Activated T-helper 1 cell treated with Interleukin-2 at 50 U/mL for 16 hours (primary cell): Measurements from ENCODE around the gene GFI1B.
"Not testable (repeated sequence)": the region's sequence is repeated elsewhere in the genome, so short reads cannot be mapped to it uniquely, and the experiment has no call there.

Experiments used
- DNase-seq: peaks from one replicate; pipeline ENCODE4 v3.0.0-alpha.2; 2020; ENCODE audit warnings: low read depth

Gene GFI1B

DNA sequence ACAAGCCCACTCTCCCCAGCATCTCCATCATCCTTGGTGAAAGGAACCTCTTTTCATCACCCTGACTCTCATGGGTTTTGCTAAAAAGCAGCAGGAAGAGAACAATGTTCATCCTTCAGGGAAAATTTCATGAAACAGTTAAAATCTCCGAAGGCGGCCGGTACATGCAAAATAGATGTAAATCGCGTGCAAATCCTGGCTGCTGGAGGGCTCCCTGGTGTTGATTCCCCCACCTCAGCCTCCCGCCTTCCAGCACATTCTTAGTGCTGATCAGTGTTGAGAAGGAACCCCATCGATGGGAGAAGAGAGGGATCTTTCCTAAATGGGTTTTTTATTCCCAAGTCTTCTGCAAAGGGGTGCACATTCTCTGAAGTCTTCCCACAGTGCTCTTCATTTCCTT, 8.7 kb upstream of the GFI1B start:
- DNase-seq: no peak

DNA sequence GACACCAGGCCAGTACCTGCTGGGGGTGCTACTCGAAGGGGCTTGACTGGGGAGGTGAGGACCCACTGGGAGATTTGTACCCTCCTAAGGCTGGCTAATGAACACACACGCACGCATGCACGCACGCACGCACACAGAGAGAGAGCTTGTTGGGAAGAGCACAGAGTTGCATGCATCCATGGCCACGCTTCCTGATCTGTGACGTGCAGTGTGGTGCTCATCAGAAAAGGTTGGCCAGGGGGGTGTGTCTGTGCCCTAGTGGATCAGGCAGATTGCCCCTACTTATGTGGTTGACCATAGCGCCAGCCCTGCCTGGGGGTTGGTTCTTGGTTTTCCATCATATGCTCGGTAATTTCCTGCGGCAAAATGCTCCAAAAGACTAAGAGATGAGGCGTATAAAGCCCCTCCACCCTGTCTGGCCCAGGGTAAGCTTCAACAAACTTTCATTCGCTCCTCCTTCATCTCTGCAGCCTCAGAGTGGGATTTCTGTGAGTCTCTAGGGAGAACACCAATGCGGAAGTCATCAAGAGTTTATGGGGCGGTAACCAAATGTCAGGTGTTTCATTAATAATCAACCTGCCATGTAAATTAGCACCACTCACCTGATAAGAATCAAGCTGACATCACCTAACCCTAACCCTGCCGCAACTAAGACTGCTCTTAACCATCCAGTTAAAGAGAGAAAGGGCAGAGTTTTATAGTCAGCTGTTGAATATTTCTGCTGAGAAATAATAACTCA, 8.0 kb upstream of the GFI1B start:
- no peak for DNase-seq

DNA sequence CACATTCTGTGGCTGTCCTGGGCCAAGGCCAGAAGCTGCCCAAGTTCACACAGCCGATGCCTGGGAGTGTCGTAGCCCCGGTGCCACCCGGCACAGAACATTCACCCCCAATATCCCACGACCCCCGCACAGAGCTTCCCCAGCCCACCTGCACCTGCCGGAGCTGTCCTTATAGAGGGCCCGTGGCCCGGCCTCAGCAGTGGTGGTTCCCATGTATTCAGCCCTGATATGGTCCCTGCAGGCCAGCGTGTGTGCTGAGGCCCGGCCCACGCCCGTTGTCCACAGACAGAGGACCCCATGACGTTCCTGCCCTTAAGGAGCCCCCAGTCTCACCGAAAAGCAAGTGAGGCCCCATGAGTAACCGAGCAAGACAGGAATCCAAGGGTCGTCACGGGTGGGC, 5.3 kb upstream of the GFI1B start:
- no peak for DNase-seq

DNA sequence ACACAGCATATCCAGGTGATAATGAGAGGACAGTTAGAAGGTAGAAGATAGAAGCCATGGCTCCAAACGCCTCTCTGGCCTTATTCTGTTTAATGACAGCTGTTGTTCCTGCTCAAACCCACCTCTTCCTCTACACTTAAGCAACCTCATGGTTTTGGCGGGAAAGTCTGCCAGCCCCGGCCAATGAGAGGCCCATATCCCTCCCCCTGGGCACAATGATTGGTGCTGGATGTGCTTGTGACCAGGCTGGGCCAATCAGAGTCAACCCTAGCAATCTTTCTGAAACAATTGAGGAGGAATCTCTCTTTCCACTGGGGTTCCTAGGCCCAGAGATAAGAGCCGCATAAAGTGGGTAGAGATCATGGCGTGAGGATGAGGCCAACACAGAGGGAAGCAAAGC, 4.8 kb upstream of the GFI1B start:
- DNase-seq: no peak

DNA sequence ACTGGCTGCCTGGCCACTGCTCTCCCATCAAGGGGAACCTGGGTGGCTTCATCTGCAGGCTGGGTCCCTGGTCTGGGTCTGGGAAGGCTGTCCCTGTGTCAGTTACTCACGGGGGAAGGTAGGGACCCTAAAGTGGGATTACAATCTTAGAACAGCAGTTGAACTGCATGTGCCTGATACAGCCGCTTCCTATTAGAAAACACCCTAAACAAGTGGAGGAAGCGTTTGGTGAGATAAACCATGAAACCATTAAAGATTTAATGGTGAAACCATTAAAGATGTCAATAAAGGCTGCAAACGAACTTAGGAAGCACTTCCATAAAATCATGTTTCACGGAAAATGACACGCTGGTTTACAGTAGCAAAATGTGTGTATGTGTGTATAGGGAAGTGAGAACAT, 2.5 kb upstream of the GFI1B start:
- no peak for DNase-seq

DNA sequence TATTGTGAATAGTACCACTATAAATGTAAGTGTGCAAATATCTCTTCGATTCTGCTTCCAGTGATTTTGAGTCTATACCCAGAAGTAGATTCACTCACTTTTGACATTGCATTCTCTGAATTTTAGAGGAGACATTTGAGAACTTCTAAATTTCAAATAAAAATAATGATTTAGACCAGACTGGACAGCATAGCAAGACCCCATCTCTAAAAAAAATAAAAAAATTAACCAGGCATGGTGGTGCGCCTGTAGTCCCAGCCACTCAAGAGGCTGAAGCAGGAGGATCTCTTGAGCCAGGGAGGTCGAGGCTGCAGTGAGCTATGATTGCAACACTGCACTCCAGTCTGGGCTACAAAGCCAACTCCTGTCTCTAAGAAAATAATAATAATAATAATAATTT, 1.9 kb upstream of the GFI1B start:
- DNase-seq: no peak

DNA sequence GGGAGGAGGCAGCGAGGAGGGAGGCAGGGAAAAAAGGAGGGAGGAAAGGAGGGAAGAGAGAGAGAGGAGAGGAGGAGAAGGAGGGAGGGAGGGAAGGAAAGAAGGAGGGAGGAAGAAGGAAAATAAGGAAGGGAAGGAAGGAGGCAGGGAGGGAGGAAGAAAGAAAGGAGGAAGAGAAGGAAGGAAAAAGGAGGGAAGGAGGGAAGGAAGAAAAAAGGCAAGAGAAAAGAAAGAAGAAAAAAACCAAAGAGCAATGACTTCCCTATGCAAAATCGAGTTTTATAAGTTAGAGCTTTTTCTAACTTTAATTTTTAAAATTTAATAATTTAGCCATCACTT, 413 bp upstream of the GFI1B start:
- DNase-seq: no peak

DNA sequence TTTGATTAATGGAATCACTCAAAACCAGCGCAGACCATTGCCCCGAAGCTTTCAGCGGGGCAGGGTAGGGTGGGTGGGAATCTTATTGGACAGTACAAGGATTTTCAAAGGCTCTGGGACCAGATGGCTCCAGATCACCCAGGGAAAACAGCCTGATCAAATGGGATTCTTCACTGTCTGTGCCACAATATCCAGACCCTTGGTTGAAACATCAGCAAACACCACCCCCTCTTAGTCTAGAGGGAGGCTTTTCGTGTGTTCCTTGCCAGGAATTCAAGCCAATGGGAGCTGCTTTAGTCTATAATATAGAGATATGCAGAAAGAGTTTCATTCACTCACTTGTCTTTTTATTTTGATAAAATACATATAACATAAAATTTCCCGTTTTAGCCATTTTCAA, 1.7 kb downstream of the GFI1B start:
- no peak for DNase-seq

DNA sequence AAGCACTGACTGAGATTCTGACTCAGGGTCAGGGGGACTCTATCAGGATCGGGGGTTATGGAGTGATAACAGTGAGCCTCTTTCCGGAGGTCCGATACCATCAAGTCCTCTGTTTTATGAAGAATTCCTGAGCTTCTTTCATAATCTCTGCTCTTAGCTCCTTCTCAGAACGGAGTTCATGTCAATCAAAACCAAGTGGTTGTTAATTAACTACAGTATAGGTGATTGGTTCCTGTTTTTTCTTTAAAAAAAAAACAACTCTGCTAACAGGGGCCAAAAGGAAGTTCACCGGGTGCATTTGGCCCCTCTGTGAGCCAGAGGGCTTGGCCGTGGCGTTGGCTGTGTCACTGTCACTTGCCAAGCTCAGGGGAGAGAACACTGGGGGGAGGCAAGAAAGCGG, 4.0 kb downstream of the GFI1B start:
- no peak for DNase-seq

DNA sequence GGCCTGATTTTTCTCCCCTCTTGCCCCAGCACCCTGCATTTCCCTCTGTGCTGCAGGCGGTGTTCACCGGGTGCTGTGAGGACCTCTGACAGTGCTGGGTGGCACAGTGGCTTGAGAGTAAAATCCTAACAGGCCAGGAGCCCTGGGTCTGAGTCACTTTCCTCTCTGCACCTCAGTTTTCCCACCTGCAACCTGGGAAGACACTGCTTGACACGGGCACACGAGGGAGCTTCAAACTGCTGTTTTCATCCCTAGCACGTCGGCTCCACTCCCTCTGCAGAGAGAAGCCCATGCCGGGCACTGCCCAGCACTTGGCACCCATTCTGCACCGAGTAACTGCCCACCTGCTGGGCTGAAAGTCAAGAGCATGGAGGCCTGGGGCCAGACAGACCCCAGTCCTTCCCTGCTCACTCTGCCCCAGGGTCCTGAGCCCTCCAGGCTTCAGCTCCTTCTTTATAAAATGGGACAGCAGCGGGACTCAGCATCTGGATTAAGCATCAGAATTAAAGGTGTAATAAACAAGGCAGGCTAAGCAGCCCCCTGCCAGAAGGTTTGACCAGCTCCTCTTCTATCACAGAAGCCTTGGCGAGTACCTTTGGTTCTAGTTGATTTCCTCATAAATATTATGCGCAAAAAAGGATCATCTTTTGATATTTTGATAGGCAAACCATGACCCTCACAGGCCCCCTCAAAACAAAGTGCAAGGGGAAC, 5.2 kb downstream of the GFI1B start:
- DNase-seq: no peak

DNA sequence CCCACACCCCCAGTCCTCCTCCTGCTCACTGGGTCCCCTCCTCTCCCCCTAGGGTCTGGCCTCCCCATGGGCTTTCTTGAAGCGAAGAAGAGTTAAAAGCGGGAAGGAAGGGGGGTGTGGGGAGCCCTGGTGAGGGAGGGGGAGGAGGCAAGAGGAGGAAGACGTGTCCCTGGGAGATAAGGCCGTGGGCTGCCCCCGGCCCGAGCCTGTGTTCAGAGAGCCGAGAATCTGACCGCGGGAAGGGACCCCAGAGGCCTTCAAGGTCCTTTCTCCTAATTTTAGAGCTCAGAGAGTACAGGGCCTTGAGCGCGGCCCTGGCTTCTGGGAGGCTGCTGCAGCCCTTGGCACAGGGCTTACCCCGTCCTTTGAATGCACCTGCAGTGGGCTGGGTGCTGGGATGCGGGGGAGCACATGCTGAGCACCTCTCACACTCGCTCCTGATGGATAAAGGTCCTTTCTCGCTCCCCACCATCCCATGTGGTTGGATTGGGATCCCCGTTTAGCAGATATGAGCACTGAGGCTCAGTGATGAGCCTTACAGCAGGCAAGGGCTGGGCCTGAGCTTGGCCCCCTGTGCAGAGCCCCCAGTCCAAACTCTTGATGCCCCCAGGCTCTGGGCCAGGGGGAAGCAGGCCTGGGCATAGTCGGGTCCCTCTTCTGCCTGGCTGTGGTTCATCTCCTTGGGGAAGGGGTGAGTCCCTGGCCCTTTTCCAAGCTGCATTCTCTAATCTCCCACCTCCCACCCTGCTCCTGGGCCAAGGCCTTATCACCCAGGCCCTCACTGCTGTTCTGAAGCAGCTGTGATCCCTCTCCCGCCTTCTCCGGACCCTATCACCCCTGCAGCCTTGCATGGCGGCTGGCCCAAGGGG, 5.9 kb downstream of the GFI1B start:
- no peak for DNase-seq

DNA sequence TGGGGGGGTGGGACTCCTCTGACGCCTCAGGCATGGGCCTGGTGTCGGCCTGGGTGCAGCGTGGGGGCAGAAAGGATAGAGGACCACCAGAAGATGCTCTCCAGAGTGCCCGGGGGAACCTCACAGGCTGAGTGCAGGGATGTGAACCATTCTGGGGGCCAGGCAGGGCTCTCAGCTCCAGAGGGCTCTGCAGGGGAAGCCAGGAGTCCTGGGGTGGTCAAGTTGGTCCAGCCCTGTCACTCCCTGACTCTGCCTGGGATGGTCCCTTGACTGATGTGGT, 6.5 kb downstream of the GFI1B start:
- DNase-seq: no peak

DNA sequence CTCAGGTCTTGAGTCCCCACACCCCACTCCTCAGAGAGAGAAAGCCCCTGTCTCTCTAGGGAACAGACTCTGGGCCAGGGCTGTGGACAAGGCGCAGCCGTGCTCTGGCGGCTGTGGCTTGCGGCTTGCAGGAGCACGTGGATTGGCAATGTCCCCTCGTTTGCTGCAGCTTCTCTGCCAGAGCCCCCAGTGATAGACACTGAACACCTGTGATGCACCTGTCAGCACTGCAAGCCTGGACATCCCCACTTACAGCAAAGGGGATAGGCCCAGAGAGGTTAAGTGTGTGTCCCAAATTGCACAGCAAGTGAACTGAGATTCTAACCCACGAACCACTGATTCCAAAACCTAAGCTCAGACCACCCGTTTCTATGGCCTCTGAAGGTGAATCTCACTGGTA, 7.0 kb downstream of the GFI1B start:
- DNase-seq: no peak

DNA sequence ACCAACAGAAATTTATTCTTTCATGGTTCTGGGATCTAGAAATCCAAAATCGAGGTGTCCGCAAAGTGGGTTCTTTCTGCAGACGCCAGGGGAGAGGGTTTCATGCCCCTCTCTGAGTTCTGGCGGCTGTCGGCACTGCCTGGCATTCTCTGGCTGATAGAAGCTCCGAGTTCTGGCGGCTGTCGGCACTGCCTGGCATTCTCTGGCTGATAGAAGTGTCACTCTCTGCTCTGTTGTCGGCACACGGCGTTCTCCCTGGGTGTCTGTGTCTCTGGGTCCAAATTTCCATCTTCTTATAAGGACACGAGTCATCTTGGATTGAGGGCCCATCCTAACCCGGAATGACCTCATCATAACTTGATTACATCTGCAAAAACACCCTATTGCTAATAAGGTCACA, 7.6 kb downstream of the GFI1B start:
- DNase-seq: no peak

DNA sequence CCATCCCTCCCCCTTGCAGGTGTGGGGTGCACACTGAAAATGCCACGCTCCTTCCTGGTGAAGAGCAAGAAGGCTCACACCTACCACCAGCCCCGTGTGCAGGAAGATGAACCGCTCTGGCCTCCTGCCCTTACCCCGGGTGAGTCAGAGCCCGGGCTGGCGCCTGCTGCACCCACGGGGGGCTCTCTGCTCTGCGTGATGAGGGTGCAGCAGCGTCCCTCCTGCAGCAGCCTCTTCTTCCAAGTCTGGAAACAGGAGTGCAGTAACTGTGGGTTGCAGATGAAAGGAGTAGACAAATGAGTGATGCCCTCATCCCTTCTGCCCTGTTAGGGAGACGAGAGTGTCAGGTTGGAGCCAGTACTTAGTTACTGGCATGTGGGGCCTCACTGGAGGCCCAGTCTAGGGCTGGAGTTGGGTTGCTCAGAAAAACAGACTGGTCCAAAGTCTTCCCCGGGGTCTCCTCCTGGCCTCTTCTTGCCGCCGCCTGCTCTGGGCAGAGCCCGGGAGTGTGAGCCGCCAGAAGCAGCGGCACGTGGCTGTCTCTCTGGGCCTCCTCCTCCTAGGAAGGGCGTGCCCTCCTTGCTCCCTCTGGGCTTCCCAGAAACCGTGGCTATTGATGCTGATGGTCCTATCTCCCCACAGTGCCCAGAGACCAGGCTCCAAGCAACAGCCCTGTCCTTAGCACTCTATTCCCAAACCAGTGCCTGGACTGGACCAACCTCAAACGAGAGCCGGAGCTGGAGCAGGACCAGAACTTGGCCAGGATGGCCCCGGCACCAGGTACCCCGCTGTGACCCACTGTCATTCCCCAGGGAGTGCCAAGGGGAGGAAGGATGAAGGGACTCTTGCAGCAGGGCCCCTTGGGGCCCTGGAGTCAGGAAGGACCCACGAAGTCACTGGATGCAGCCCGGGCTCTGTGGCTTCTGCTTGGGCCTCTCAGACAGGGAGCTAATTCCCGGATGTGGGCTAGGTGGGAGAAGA, 8.4 kb downstream of the GFI1B start:
- no peak for DNase-seq

DNA sequence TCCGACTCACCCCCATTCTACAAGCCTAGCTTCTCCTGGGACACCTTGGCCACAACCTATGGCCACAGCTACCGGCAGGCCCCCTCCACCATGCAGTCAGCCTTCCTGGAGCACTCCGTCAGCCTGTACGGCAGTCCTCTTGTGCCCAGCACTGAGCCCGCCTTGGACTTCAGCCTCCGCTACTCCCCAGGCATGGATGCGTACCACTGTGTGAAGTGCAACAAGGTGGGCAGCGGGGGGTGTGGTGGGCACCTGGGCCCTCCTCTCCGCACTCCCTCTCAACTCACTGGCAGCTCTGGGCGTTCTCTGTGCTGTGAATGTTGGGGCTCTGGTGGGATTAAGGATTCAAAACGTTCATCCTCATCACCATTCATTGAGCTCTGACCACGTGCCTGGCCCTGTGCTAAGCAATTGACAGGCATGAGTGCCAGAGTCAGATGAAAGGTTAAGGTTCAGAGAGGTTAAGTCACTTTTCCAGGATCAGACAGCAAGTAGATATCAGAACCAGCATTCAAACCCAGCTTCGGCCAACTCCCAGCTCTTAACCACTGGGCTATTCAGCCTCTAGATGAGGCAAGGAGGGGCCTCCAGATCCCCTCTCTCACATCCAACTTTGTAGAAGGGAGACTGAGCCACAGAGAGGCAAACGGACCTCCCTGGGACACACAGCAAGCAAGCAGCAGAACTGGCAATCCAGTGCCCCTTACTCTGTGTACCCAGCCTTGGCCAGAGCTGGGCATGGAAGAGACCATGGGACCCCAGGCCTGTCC, 9.9 kb downstream of the GFI1B start:
- DNase-seq: no peak

DNA sequence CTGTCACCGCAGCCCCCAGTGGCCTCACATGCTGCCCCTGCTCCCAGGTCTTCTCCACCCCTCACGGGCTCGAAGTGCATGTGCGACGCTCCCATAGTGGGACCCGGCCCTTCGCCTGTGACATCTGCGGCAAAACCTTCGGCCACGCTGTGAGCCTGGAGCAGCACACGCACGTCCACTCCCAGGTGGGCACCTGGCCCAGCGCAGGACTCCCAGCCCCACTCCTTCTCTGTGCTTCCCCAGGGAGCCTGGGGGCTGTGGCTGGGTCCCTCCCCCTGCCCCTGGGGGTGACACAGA, 10.5 kb downstream of the GFI1B start:
- DNase-seq: no peak

DNA sequence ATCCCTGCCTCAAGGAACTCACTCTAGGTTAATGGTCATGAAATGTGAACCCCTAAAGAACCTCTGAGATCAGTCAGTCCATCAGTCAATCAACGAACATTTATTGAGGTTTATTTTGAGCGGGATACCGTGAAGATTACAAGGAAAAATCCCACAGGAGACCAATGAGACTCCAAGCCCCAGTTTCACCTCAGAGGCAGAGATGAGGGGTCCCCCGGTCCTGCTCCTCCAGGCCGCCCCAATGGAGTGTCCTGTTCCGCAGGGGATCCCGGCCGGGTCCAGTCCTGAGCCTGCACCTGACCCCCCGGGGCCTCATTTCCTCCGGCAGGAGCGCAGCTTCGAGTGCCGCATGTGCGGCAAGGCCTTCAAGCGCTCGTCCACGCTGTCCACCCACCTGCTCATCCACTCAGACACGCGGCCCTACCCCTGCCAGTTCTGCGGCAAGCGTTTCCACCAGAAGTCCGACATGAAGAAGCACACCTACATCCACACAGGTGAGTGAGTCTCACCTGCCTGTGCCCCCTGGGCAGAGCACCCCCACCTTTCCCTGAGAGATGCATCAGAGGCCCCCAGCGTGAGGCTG, 11.0 kb downstream of the GFI1B start:
- DNase-seq: no peak

DNA sequence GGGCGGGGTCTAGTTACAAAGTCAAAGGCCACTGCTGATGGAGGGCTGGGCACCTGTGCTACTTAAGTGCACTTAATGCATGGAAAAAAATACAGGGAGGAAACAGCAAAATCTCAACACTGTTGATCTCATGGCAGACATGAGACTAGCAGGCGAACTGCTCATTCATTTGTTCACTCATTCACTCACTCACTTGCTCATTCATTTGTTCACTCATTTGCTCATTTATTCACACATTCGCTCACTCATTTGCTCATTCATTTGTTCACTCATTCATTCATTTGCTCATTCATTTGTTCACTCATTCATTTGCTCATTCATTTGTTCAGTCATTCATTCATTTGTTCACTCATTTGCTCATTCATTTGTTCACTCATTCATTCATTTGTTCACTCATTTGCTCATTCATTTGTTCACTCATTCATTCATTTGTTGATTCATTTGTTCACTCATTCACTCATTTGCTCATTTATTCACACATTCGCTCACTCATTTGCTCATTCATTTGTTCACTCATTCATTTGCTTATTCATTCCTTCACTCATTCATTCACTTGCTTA, 11.6 kb downstream of the GFI1B start:
- not testable (repeated sequence) for DNase-seq

DNA sequence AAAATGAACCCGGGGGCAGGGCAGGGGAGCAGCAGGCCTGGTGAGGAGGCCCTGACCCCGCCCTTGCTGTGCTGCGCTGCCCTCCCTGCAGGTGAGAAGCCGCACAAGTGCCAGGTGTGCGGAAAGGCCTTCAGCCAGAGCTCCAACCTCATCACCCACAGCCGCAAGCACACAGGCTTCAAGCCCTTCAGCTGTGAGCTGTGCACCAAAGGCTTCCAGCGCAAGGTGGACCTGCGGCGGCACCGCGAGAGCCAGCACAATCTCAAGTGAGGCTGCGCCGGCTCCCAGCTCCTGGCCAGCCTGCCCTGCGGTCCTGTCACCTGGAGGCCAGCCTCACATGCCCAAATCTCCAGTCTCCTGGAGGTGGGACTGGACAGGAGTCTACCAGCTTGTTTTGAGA, 12.3 kb downstream of the GFI1B start:
- DNase-seq: no peak
